Measurements from ENCODE around the gene GRIA1. TPM values are rescaled to one million over a fixed set of nuclear protein-coding genes. Genes with fewer than 3 reads are reported as not detected.

GRIA1 gene
- total and polyA plus RNA-seq, 10 of the 15 experiments (the other 5 are each of a cell fraction or from before 2014, with no cell fraction given) = 0.04 to 0.18 (median 0.04) TPM; not detected in 7

DNA sequence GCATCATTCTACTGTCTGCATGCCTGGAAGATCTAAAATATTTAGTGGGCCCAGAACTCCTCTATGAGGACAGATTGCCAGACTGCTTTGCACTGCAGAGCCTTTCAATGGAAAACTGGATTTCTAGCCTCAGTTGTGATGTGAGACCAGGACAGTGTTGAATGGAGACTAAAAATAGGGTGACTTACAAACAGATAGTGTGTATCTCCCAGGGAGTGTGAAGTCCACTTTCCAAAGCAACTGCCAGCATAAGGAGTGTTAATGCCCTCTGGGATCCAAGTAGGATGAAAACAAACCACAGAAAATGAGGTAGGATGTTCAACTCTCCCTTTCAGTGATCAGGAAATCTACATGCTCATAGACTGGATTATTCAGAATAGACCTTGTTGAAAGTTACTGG is 119.5 kb downstream of the GRIA1 start (continued):
- TF ChIP-seq, protein P1, sequence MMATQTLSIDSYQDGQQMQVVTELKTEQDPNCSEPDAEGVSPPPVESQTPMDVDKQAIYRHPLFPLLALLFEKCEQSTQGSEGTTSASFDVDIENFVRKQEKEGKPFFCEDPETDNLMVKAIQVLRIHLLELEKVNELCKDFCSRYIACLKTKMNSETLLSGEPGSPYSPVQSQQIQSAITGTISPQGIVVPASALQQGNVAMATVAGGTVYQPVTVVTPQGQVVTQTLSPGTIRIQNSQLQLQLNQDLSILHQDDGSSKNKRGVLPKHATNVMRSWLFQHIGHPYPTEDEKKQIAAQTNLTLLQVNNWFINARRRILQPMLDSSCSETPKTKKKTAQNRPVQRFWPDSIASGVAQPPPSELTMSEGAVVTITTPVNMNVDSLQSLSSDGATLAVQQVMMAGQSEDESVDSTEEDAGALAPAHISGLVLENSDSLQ (IDR thresholded peaks at IDR 0.05) = no peak
- TF ChIP-seq POLR2AphosphoS5 (IDR thresholded peaks at IDR 0.05; ENCODE audit: low read length) = no peak

GRCh38 chr5:153610811-153611210 is 120.3 kb downstream of the GRIA1 start:
- ATAC-seq = no peak
- H4K20me1 ChIP-seq (ENCODE audit: control insufficient read depth, insufficient read depth) = no peaks in the 10 kb centered on the region
- H3K27ac ChIP-seq (ENCODE audit: control insufficient read depth, insufficient read depth) = no peak overlapping the region
- no peaks in the 10 kb centered on the region for H3K79me2 ChIP-seq (ENCODE audit: control insufficient read depth, insufficient read depth, low read length)
- no peaks in the 10 kb centered on the region for H3K4me1 ChIP-seq (ENCODE audit: control insufficient read depth, insufficient read depth, low read length)
- in situ Hi-C loops (cut with MboI) = no loop called here
- H3K9ac ChIP-seq (ENCODE audit: control insufficient read depth, insufficient read depth, low read length) = no peak overlapping the region
- TF ChIP-seq HDAC6 (IDR thresholded peaks at IDR 0.05; ENCODE audit: unreplicated experiment) = no peak
- no peak for TF ChIP-seq NR2C1 (IDR thresholded peaks at IDR 0.05)
- no peak overlapping the region for H3K4me2 ChIP-seq (ENCODE audit: control insufficient read depth, insufficient read depth)
- POLR2A ChIA-PET = no interaction called here
- H3K27me3 ChIP-seq (replicated peaks in 1 of 2; ENCODE audit: control insufficient read depth in 2 of 2, insufficient read depth in 2 of 2, low read length in 1 of 2) = no peaks in the 10 kb centered on the region
- no peak overlapping the region for H3K4me3 ChIP-seq
- H2AFZ ChIP-seq (ENCODE audit: control insufficient read depth, low read depth, low read length) = no peak overlapping the region
- 71% methylated on average over 3 of the region's 3 CpGs for WGBS (ENCODE audit: insufficient coverage, insufficient replicate concordance, low lambda C conversion rate, missing lambda C conversion rate)
- RAD21 ChIA-PET (ENCODE audit: unreplicated experiment) = interaction anchor here (1.0 kb wide), 1 partner anchor 16 kb away, joined by 3 read pairs; no protein-coding TSS in a partner anchor
- CTCF ChIA-PET = interaction anchor here (0.8 to 1.4 kb wide), 2 partner anchors 12 to 22 kb away, joined by 3 to 5 read pairs; no protein-coding TSS in a partner anchor
- no peaks in the 10 kb centered on the region for H3K36me3 ChIP-seq (ENCODE audit: control insufficient read depth in 2 of 2, insufficient read depth in 2 of 2, low read length in 1 of 2)
- intact Hi-C loops (cut with micrococcal nuclease; ENCODE audit: unreplicated experiment) = no loop called here
- FAIRE-seq = no peak
- BruUV-seq (replicated peaks) = no TSS peak
- DNase-seq (ENCODE audit: low read depth, low spot score) = no peak
- no peaks in the 10 kb centered on the region for H3K9me3 ChIP-seq (replicated peaks; ENCODE audit: control insufficient read depth, insufficient read depth, low read length)
- SMC1A ChIA-PET (ENCODE audit: uncharacterized antibody, unreplicated experiment) = interaction anchor here (0.8 to 1.6 kb wide), 5 partner anchors 8 to 114 kb away, joined by 3 to 4 read pairs (median 3); no protein-coding TSS in a partner anchor

DNA sequence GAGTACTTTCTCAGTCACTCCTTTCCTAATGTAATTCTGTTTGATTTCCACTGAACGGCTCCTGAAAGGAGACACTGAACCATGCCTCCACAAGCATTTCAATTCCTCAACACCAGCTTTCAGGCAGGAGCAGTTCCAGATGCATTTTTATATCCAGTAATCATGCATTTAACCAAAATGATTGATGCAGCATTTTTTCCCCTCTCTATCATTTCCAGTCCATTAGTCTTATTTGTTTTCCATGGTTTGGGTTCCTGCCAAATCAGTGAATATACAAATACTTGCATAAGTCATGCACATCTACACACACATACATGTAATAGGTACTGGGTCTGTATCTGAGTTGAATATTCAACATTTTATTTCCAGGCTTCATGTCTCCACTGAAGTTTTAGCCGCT is 122.7 kb downstream of the GRIA1 start:
- Histone ChIP-seq H4K20me1 (ENCODE audit: control insufficient read depth, insufficient read depth) (no peaks in the 10 kb centered on the region), H3K27ac (ENCODE audit: control insufficient read depth, insufficient read depth) (no peak overlapping the region), H3K36me3 (ENCODE audit: control insufficient read depth in 2 of 2, insufficient read depth in 2 of 2, low read length in 1 of 2) (no peaks in the 10 kb centered on the region), H3K27me3 (replicated peaks in 1 of 2; ENCODE audit: control insufficient read depth in 2 of 2, insufficient read depth in 2 of 2, low read length in 1 of 2) (no peaks in the 10 kb centered on the region), H3K9ac (ENCODE audit: control insufficient read depth, insufficient read depth, low read length) (no peak overlapping the region), H3K4me3 (no peak overlapping the region), H2AFZ (ENCODE audit: control insufficient read depth, low read depth, low read length) (no peak overlapping the region), H3K9me3 (replicated peaks; ENCODE audit: control insufficient read depth, insufficient read depth, low read length) (no peaks in the 10 kb centered on the region), H3K4me2 (ENCODE audit: control insufficient read depth, insufficient read depth) (no peak overlapping the region), H3K4me1 (ENCODE audit: control insufficient read depth, insufficient read depth, low read length) (no peaks in the 10 kb centered on the region), H3K79me2 (ENCODE audit: control insufficient read depth, insufficient read depth, low read length) (no peaks in the 10 kb centered on the region)
- POLR2A ChIA-PET = no interaction called here
- ATAC-seq (no peak), DNase-seq (ENCODE audit: low read depth, low spot score) (no peak), FAIRE-seq (no peak)
- in situ Hi-C loops (cut with MboI) = no loop called here
- no TSS peak for BruUV-seq (replicated peaks)
- SMC1A ChIA-PET (ENCODE audit: uncharacterized antibody, unreplicated experiment) = no interaction called here
- RAD21 ChIA-PET (ENCODE audit: unreplicated experiment) = no interaction called here
- intact Hi-C loops (cut with micrococcal nuclease; ENCODE audit: unreplicated experiment) = no loop called here
- CTCF ChIA-PET = no interaction called here
- WGBS (ENCODE audit: insufficient coverage, insufficient replicate concordance, low lambda C conversion rate, missing lambda C conversion rate) = 82% methylated on average over 2 of the region's 2 CpGs
- TF ChIP-seq SKIL (IDR thresholded peaks at IDR 0.05; ENCODE audit: low read depth, poor library complexity, severe bottlenecking) (no peak), POU2F2 (IDR thresholded peaks at IDR 0.05; ENCODE audit: borderline replicate concordance, low read depth, low read length) (no peak), NBN (IDR thresholded peaks at IDR 0.05) (no peak), TARDBP (IDR thresholded peaks at IDR 0.05; ENCODE audit: borderline replicate concordance) (no peak)
- TF ChIP-seq, protein P2, sequence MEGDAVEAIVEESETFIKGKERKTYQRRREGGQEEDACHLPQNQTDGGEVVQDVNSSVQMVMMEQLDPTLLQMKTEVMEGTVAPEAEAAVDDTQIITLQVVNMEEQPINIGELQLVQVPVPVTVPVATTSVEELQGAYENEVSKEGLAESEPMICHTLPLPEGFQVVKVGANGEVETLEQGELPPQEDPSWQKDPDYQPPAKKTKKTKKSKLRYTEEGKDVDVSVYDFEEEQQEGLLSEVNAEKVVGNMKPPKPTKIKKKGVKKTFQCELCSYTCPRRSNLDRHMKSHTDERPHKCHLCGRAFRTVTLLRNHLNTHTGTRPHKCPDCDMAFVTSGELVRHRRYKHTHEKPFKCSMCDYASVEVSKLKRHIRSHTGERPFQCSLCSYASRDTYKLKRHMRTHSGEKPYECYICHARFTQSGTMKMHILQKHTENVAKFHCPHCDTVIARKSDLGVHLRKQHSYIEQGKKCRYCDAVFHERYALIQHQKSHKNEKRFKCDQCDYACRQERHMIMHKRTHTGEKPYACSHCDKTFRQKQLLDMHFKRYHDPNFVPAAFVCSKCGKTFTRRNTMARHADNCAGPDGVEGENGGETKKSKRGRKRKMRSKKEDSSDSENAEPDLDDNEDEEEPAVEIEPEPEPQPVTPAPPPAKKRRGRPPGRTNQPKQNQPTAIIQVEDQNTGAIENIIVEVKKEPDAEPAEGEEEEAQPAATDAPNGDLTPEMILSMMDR (IDR thresholded peaks at IDR 0.05 in 2 of 3, conservative IDR thresholded peaks at IDR 0.05 in 1 of 3; ENCODE audit: control insufficient read depth in 2 of 3, extremely low read depth in 1 of 3, insufficient read depth in 1 of 3, low read depth in 3 of 3, low read length in 3 of 3) = no peak

All from GM12878 (cell line).